Neural cell (in vitro differentiated cells): ENCODE data around the gene MRPL38. TPM values are rescaled to one million over a fixed set of nuclear protein-coding genes. Genes with fewer than 3 reads are reported as not detected.

Experiments
- H2AFZ ChIP-seq: fragments of 200-600, 300-800 bp; sonication (generic), shearing (Covaris generic); 2 replicates; pipeline ENCODE4 v1.6.0; 2014; ENCODE audit warnings: low read depth, mild to moderate bottlenecking, antibody characterized with exemption, low read length, moderate library complexity
- H3F3A ChIP-seq: fragments of 200-600 bp; shearing (Covaris generic); 2 replicates; pipeline ENCODE4 v1.6.1; 2016; ENCODE audit warnings: mild to moderate bottlenecking, moderate library complexity, mixed read lengths, antibody characterized with exemption, low read length; ENCODE audit not compliant: insufficient read depth, poor library complexity, severe bottlenecking
- H3K27ac ChIP-seq: fragments of 200-600, 300-800 bp; sonication (generic), shearing (Covaris generic); 2 replicates; pipeline ENCODE4 v1.5.1; 2014; ENCODE audit warnings: mild to moderate bottlenecking, low read length, moderate library complexity
- H3K27me3 ChIP-seq: fragments of 300-800, 200-600 bp; sonication (generic), shearing (Covaris generic); 2 replicates; pipeline ENCODE4 v1.6.0; 2014; ENCODE audit warnings: mild to moderate bottlenecking, low read depth, low read length, moderate library complexity; ENCODE audit not compliant: insufficient read depth
- H3K36me3 ChIP-seq: fragments of 300-800, 200-600 bp; sonication (generic), shearing (Covaris generic); 2 replicates; pipeline ENCODE4 v1.5.1; 2014; ENCODE audit warnings: mild to moderate bottlenecking, antibody characterized with exemption, low read length, moderate library complexity; ENCODE audit not compliant: insufficient read depth
- H3K4me2 ChIP-seq: fragments of 300-800, 200-600 bp; sonication (generic), shearing (Covaris generic); 2 replicates; pipeline ENCODE4 v1.6.0; 2014; ENCODE audit warnings: mild to moderate bottlenecking, low read length
- H3K4me3 ChIP-seq: fragments of 300-800, 200-600 bp; sonication (generic), shearing (Covaris generic); 2 replicates; pipeline ENCODE4 v1.5.1; 2014; ENCODE audit warnings: mild to moderate bottlenecking, low read length, moderate library complexity
- H3K79me2 ChIP-seq: fragments of 200-600 bp; shearing (Covaris generic); replicated peaks from 2 replicates; pipeline ENCODE4 v1.6.0; 2014; ENCODE audit warnings: mild to moderate bottlenecking, low read length, moderate library complexity; ENCODE audit not compliant: insufficient read depth
- H3K9ac ChIP-seq: fragments of 300-800, 200-600 bp; sonication (generic), shearing (Covaris generic); 2 replicates; pipeline ENCODE4 v1.6.1; 2016; ENCODE audit warnings: mild to moderate bottlenecking, low read length, mixed read lengths
- H3K9me2 ChIP-seq: fragments of 200-600 bp; shearing (Covaris generic); 2 replicates; pipeline ENCODE4 v1.6.1; 2016; ENCODE audit warnings: mild to moderate bottlenecking, low read length, mixed read lengths; ENCODE audit not compliant: insufficient read depth
- H3K9me3 ChIP-seq: fragments of 200-600, 300-800 bp; sonication (generic), shearing (Covaris generic); 2 replicates; pipeline ENCODE4 v1.6.1; 2016; ENCODE audit warnings: mild to moderate bottlenecking, mixed run types, low read length, moderate library complexity, mixed read lengths
- H4K20me1 ChIP-seq: fragments of 200-600 bp; shearing (Covaris generic); 2 replicates; pipeline ENCODE4 v1.6.1; 2016; ENCODE audit warnings: mild to moderate bottlenecking, mixed run types; ENCODE audit not compliant: insufficient read depth
- EP300 ChIP-seq: fragments of 450-650 bp; conservative IDR thresholded peaks from 2 replicates; pipeline ENCODE4 v1.6.1; 2014; ENCODE audit warnings: antibody characterized with exemption, mild to moderate bottlenecking, moderate library complexity; ENCODE audit not compliant: poor library complexity, severe bottlenecking
- EZH2 ChIP-seq: fragments of 200-600, 300-800 bp; shearing (Covaris generic), sonication (generic); IDR thresholded peaks from 2 replicates; pipeline ENCODE4 v1.6.1; 2014; ENCODE audit warnings: antibody characterized with exemption, low read length, borderline replicate concordance, mild to moderate bottlenecking; ENCODE audit not compliant: insufficient read depth, poor library complexity, severe bottlenecking
- MXI1 ChIP-seq: fragments of 450-650 bp; conservative IDR thresholded peaks from 2 replicates; pipeline ENCODE4 v1.6.1; 2014; ENCODE audit warnings: antibody characterized with exemption, mild to moderate bottlenecking; ENCODE audit not compliant: poor library complexity, severe bottlenecking
- POLR2AphosphoS5 ChIP-seq: IDR thresholded peaks from 2 replicates; pipeline ENCODE4 v1.6.1; 2012
- RAD21 ChIP-seq: fragments of 450-650 bp; conservative IDR thresholded peaks from 2 replicates; pipeline ENCODE4 v1.6.1; 2014; ENCODE audit warnings: antibody characterized with exemption, mild to moderate bottlenecking, moderate library complexity
- SMC3 ChIP-seq: fragments of 450-650 bp; conservative IDR thresholded peaks from 2 replicates; pipeline ENCODE4 v1.6.1; 2014; ENCODE audit warnings: antibody characterized with exemption, mild to moderate bottlenecking, moderate library complexity; ENCODE audit not compliant: poor library complexity
- TAF1 ChIP-seq: IDR thresholded peaks from 2 replicates; pipeline ENCODE4 v1.6.1; 2012; ENCODE audit warnings: low read depth
- polyA plus RNA-seq: library from polyadenylated mRNA; depleted of rRNA; stranded (reverse); fragments of >200 nt; gene quantifications from 2 replicates; pipeline ENCODE4 v1.2.3, GENCODE V29; 2014
- TF ChIP-seq, protein P1 (sequence below): fragments of 450-650 bp; IDR thresholded peaks from 2 replicates; pipeline ENCODE4 v1.5.1; 2014; ENCODE audit warnings: antibody characterized with exemption, mild to moderate bottlenecking, moderate library complexity; ENCODE audit not compliant: poor library complexity, severe bottlenecking
- TF ChIP-seq, protein P2 (sequence below): IDR thresholded peaks from 2 replicates; pipeline ENCODE4 v1.6.1; 2012; ENCODE audit warnings: borderline replicate concordance

The MRPL38 gene
- polyA plus RNA-seq, 1 donor from 2014 or later, result 91.2 TPM

DNA sequence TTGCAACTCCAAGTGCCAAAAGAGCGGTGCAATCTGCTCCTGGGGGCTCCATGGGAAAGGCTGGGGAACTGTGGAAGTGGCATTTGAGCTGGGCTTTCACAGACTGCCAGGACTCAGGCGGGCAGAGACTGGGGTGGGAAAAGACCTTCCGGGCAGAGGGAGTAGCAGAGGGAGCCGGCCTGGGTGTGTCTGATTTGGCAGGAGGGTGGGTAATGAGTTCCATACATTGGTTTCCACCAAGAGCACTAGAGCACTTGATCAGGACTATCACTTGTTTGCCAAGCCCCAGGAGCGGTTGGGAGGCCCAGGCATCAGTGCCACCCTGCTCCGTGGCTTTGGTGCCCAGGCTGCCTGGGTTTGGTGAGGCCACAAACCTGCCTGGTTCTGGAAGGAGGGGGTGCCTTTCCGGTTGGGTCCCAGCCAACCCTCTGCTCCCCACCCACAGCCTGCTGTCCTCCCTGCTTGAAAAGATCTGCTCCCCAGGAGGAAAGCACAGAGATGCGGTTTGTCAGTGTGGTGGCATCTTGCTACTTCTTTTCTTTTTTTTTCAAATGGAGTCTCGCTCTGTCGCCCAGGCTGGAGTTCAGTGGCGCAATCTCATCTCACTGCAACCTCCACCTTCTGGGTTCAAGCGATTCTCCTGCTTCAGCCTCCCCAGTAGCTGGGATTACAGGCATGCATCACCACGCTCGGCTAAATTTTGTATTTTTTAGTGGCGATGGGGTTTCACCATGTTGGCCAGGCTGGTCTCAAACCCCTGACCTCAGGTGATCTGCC, 22.8 kb downstream of the MRPL38 start:
- Histone ChIP-seq H3K9me2 (no peaks in the 10 kb centered on the region), H3K36me3 (no peaks in the 10 kb centered on the region), H3K9ac (no peak overlapping the region), H3K27ac (no peak overlapping the region), H3K27me3 (peaks cover 31% of the 10 kb centered on the region), H2AFZ (no peak overlapping the region), H4K20me1 (no peaks in the 10 kb centered on the region), H3F3A (no peaks in the 10 kb centered on the region), H3K9me3 (no peaks in the 10 kb centered on the region), H3K4me3 (no peak overlapping the region), H3K79me2 (no peaks in the 10 kb centered on the region), H3K4me2 (no peak overlapping the region)
- TF ChIP-seq, protein P1, sequence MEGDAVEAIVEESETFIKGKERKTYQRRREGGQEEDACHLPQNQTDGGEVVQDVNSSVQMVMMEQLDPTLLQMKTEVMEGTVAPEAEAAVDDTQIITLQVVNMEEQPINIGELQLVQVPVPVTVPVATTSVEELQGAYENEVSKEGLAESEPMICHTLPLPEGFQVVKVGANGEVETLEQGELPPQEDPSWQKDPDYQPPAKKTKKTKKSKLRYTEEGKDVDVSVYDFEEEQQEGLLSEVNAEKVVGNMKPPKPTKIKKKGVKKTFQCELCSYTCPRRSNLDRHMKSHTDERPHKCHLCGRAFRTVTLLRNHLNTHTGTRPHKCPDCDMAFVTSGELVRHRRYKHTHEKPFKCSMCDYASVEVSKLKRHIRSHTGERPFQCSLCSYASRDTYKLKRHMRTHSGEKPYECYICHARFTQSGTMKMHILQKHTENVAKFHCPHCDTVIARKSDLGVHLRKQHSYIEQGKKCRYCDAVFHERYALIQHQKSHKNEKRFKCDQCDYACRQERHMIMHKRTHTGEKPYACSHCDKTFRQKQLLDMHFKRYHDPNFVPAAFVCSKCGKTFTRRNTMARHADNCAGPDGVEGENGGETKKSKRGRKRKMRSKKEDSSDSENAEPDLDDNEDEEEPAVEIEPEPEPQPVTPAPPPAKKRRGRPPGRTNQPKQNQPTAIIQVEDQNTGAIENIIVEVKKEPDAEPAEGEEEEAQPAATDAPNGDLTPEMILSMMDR, result no peak
- no peak for TF ChIP-seq RAD21
- TF ChIP-seq, protein P2, sequence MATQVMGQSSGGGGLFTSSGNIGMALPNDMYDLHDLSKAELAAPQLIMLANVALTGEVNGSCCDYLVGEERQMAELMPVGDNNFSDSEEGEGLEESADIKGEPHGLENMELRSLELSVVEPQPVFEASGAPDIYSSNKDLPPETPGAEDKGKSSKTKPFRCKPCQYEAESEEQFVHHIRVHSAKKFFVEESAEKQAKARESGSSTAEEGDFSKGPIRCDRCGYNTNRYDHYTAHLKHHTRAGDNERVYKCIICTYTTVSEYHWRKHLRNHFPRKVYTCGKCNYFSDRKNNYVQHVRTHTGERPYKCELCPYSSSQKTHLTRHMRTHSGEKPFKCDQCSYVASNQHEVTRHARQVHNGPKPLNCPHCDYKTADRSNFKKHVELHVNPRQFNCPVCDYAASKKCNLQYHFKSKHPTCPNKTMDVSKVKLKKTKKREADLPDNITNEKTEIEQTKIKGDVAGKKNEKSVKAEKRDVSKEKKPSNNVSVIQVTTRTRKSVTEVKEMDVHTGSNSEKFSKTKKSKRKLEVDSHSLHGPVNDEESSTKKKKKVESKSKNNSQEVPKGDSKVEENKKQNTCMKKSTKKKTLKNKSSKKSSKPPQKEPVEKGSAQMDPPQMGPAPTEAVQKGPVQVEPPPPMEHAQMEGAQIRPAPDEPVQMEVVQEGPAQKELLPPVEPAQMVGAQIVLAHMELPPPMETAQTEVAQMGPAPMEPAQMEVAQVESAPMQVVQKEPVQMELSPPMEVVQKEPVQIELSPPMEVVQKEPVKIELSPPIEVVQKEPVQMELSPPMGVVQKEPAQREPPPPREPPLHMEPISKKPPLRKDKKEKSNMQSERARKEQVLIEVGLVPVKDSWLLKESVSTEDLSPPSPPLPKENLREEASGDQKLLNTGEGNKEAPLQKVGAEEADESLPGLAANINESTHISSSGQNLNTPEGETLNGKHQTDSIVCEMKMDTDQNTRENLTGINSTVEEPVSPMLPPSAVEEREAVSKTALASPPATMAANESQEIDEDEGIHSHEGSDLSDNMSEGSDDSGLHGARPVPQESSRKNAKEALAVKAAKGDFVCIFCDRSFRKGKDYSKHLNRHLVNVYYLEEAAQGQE, result no peak
- TF ChIP-seq POLR2AphosphoS5, result no peak
- no peak for TF ChIP-seq EP300
- TF ChIP-seq MXI1, result no peak
- no peak for TF ChIP-seq SMC3
- TF ChIP-seq TAF1, result no peak
- no peak for TF ChIP-seq EZH2

DNA sequence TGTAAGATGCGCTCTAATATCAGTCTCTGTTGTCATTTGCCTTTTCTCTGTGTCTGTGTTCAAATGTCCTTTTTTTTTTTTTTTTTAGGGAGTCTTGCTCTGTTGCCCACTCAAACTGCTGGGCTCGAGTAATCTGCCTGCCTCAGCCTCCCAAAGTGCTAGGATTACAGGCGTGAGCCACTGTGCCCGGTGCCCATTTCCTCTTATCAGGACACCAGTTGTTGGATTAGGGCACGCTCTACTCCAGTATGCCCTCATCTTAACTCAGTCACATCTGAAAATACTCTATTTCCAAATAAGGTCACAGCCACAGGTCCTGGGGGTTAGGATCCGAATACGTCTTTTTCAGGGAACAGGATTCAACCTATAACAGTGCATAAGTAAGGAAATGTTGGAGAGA, 24.4 kb downstream of the MRPL38 start:
- Histone ChIP-seq H3K36me3 (no peaks in the 10 kb centered on the region), H3K4me3 (no peak overlapping the region), H3K27me3 (peaks cover 46% of the 10 kb centered on the region), H3K79me2 (no peaks in the 10 kb centered on the region), H3K9me2 (no peaks in the 10 kb centered on the region), H3K9ac (no peak overlapping the region), H3K9me3 (no peaks in the 10 kb centered on the region), H3K4me2 (no peak overlapping the region), H3F3A (no peaks in the 10 kb centered on the region), H2AFZ (no peak overlapping the region), H4K20me1 (no peaks in the 10 kb centered on the region), H3K27ac (no peak overlapping the region)
- TF ChIP-seq, protein P1, result no peak
- TF ChIP-seq, protein P2, result no peak
- TF ChIP-seq MXI1 (no peak), TAF1 (no peak), RAD21 (no peak), EP300 (no peak), SMC3 (no peak), EZH2 (no peak), POLR2AphosphoS5 (no peak)
